GM18907 (cell line): ENCODE results near the gene MESP2.

ENCODE experiments used
- ATAC-seq: cut with Tn5 transposase; IDR thresholded peaks from one replicate; pipeline ENCODE4 v1.9.1; 2021; ENCODE audit warnings: mild to moderate bottlenecking, moderate library complexity; ENCODE audit not compliant: unreplicated experiment

MESP2 gene

GRCh38 chr15:89812847-89813320, 36.8 kb downstream of the MESP2 start:
- ATAC-seq, result no peak

- ATAC-seq, result no peak
Measured at GRCh38 chr15:89813381-89814111, 37.4 kb downstream of the MESP2 start.

DNA sequence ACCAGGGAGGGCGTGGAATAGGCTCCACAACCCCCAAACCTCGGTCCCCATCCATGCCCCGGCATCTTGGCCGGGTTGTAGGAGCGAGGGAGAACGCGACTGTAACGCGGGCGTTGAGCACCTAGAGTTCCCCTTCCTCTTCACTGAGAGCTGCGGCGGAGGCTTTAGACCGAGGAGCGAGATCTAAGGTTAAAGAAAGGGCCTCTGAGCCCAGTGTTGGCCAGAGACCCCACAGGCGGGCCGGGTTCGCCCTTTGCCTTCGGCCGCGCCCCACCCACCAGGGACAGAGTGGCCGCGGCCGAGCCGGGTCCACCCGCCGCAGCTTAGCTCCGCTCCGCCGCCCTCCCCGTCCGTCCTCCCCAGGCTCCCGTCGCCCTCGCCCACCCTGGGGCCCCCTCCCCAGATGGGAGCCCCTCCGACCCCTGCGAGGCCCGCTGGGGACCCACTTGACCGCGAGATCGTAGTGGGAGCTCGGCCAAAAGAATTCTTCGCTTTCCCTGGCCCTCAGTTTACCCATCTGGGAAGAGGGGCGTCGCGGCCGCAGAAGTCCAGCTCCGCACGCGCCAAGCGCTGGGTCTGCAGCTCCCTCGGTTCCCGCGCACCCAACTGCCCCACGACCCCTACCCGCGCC, 38.1 kb downstream of the MESP2 start:
- no peak for ATAC-seq

DNA sequence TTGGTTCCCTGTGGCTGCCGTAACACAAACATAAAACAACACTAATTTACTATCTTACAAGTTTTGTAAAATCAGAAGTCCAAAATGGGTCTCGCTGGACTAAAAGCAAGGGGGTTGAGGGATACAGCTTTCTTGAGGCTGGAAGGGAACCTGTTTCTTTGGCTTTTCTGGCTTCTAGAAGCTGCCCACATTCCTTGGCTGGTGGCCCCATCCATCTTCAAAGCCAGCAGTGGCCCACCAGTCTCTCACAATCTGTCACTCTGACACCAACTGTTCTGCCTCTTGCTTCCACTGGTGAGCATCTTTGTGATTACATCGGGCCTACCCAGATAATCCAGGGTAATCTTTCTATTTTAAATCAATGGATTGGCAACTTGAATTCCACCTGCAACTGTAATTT, 39.6 kb downstream of the MESP2 start:
- no peak for ATAC-seq

- no peak for ATAC-seq
Measured at GRCh38 chr15:89817701-89818280, 41.7 kb downstream of the MESP2 start.

DNA sequence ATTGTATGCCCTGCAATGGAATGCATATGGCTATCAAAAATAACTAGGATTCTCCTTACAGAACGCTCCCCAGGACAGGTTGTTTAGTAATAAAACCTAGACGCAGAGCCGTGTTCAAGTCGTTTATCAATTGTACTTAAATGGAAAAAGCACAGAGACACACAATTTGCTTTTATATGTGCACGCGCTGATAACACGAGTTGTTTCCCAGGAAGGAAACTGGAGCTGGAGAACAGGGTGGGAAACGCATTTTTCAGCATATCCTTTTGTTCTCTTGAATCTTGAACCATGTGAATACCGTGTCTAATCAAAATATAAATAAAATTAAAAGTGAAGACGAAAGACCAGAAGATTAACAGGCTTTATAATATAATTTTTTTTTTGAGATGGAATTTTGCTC, 42.2 kb downstream of the MESP2 start:
- ATAC-seq, result no peak

DNA sequence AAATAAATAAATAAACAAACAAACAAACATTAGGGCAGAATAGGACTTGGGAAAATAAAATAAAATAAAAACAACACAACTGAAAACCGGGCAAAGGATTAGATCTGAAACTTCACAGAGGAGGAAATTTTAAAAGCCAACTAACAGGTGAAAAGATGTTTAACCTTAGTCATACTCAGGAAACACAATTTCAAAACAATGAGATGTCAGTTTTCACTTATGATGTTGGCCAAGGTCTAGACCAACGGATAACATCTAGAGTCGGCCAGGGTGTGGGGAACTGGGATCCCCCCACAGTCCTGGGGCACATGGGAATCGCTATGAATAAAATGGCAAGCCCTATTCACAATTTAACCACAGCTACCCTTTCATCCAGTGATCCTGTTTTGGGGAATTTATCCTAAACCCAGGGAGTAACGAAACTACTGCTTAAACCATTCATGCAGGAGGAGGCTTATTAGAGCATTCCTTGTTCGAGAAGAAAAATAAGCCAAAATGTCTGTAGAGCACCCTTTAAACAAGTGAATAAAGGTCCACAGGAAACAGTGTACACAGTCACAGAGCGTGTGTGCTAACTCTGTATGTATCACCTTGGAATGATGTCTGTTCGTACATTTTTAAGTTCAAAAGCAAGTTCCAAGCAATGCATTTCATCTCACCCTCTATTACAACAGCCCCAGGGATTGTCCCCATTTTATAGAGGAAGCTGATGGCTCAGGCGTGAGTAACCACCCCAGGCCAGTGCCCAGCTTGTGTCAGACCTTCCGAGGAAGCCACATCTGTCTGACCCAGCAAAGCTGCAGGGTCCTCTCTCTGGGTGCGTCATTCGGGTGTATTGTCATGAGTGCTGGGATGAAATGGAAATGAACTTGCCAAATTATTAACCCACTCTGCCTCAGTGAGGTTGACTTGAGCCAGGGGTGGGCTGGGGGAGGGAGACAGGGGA, 44.8 kb downstream of the MESP2 start:
- ATAC-seq, result no peak

DNA sequence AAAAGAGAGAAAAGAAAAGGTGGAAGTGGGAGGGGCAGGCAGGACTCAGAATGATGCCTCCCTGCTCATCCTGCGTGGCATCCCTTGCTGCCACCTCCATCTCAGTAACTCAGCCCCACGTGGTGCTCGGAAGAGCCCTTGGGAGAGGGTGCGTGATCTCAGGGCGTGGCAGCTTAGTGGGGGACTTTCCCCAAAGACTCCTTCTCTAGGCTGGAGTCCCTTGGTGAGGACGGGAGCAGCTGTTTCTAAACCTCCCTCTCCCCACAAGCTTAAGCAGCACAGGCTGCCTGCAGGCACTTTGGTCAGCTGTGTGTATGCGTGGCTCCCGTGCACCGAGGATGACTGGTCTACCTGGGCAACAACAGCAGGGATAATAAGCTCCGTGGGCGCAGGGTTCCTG, 45.9 kb downstream of the MESP2 start:
- ATAC-seq, result no peak

DNA sequence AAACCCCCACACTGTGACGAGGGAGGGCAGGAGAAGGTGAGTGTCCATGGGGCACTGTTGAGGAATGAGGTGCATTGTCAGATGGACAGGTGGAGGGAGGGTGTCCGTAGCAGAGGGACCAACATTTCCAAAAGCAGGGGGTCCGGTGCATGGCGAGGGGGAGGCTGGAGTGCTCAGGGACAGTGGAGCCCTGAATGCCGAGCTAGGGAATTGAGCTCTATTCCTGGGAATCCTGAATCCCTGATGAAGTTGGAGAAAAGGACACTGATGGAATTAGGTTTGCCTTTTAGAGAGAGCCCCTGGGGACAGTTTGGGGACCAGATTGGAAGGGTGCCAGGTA, 46.4 kb downstream of the MESP2 start:
- no peak for ATAC-seq

GRCh38 chr15:89822951-89823711, 47.0 kb downstream of the MESP2 start:
- no peak for ATAC-seq

DNA sequence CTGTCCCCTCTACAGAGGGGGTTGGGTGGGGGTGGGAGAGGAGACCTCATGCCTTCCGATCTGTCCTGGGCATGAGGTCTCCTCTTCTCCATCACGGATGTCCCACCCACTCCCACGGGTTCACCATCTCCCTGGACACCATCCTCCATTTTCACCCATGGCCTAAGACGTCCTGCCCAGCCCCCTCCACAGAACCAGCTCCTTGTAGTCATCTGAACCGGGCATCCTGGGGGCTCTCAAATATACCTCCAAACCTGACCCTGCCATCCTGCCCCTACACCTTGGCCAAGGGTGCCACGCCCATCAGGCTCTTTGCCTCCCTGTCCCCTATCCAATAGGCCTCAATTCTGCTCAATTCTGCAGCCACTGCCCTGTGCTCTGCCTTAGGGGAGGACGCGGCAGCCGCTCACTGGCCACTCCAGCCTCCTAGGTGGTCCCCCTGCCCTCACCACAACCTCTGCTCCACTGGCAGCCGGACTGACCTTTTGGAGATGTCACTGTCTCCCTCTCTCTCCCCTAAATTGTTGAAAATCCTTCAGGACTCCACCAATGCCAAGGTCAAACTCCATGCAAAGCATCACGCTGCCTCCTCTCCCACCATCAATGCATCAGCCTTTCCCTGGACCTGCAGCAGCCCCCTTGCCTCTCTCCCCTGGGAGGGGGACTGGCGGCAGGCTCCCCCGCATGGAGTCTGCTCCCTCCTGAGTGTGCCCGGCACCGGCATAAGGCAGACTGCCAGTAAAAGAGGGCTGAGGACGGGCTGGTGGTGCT, 47.9 kb downstream of the MESP2 start:
- no peak for ATAC-seq

DNA sequence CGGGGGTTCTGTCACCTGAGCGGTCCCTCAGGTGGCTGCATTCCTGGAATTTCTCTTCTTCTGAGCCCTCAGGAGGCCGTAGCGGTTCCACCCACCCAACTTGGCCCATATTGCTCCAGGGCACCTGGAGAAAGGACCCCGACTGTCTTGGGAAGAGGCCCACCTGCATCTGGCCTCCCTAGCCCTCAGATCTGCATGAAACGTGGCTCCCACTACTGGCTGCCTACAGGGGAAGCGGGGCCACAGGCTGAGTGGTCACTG, 48.4 kb downstream of the MESP2 start:
- ATAC-seq, result no peak

GRCh38 chr15:89825271-89825940, 49.3 kb downstream of the MESP2 start:
- no peak for ATAC-seq

DNA sequence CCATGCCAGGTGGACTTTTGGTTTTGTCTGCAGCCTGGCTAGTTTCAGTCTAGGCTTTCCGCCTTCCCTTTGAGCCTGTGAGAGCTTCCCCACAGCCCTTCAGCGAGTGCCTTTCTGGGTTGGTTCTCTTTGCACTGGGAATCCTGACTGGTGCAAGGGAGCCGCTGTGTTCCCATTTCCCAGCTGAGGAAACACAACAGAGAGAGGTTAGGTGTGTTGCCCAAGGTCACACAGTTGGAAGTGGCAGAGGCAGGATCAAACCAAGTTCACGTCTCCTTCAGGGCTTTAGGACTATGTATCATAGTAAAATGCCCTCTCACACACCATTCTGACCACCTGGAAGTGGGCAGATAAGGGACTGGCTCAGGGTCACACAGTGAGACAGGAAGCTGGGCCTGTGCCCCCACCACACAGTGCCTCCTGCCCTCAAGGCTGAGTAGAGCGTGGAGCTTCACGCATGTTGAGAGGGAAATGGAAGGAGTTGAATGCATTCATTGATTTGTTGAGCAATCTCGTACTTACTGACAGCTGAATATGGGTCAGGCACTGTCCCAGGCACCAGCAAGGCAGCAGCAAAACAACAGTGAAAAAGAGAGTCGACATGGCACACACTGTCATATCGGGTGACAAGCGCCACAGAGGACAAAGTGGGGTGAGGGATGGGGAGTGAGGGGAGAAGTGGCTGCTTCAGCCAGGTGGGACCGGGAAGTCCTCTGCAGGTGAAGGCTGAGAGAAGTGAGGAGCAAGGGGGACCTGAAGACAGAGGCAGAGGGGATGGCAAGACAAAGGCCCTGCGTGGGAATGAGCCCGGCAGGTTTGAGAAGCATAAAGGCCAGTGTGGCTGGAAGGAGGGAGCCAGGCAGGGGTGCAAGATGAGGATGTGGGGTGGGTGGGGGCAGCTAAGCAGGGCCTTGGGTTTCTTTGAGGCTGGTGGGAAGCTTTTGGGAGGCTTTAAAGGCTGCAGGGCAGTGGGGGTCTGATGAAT, 50.8 kb downstream of the MESP2 start:
- no peak for ATAC-seq

- ATAC-seq, result no peak
Measured at GRCh38 chr15:89827829-89828228, 51.7 kb downstream of the MESP2 start.
